K562 (cell line): ENCODE measurements around the gene VMP1. TPM values are rescaled to one million over a fixed set of nuclear protein-coding genes. Genes with fewer than 3 reads are reported as not detected.
A peak's percentile ranks its signal among the peaks of the same experiment; 100 is the strongest.

Experiments used
- ARNT ChIP-seq, 2 experiments: fragments of 450-650 bp; IDR thresholded peaks; 2 replicates each; pipeline ENCODE4 v1.6.1; 2016; ENCODE audit warnings: mild to moderate bottlenecking in 1 of 2
- CCNT2 ChIP-seq: IDR thresholded peaks from 2 replicates; pipeline ENCODE4 v1.6.1; 2011; ENCODE audit warnings: borderline replicate concordance, low read depth, mild to moderate bottlenecking, moderate library complexity, mixed read lengths, low read length; ENCODE audit not compliant: insufficient read length; ENCODE audit errors: extremely low read depth
- LARP7 ChIP-seq: fragments of 450-650 bp; IDR thresholded peaks from 2 replicates; pipeline ENCODE4 v1.6.1; 2016
- NCOA1 ChIP-seq: fragments of 450-650 bp; IDR thresholded peaks from 2 replicates; pipeline ENCODE4 v1.6.1; 2016; ENCODE audit warnings: low read depth
- OTX1 ChIP-seq: fragments of 450-650 bp; formaldehyde crosslinking; IDR thresholded peaks from 2 replicates; pipeline ENCODE4 v1.4.0; 2022; ENCODE audit warnings: mild to moderate bottlenecking
- PTBP1 ChIP-seq: fragments of 200-400 bp; formaldehyde crosslinking; IDR thresholded peaks from 2 replicates; pipeline ENCODE4 v1.6.1; 2017; ENCODE audit warnings: low read depth, low read length
- RCOR1 ChIP-seq, 2 experiments: IDR thresholded peaks; 2 replicates each; pipeline ENCODE4 v1.6.1; 2012; ENCODE audit warnings: low read depth in 2 of 2, low read length in 2 of 2, borderline replicate concordance in 1 of 2, improper control_type of control experiment in 1 of 2
- RERE ChIP-seq: sonication (generic); formaldehyde crosslinking; IDR thresholded peaks from 2 replicates; pipeline ENCODE4 v1.8.0; 2023; ENCODE audit warnings: missing genetic modification reagents, mild to moderate bottlenecking, borderline replicate concordance
- SMARCC2 ChIP-seq: fragments of 450-650 bp; IDR thresholded peaks from 2 replicates; pipeline ENCODE4 v1.6.1; 2017; ENCODE audit warnings: antibody characterized with exemption, moderate library complexity, mild to moderate bottlenecking, low read depth
- TAL1 ChIP-seq: fragments of 450-650 bp; IDR thresholded peaks from 2 replicates; pipeline ENCODE4 v1.6.1; 2016; ENCODE audit warnings: mild to moderate bottlenecking
- ZBTB26 ChIP-seq: fragments of 450-650 bp; formaldehyde crosslinking; IDR thresholded peaks from 2 replicates; pipeline ENCODE4 v1.4.0; 2022; ENCODE audit warnings: missing genetic modification characterization
- ZBTB8A ChIP-seq: fragments of 450-650 bp; IDR thresholded peaks from 2 replicates; pipeline ENCODE4 v1.6.1; 2018; ENCODE audit warnings: mild to moderate bottlenecking, moderate library complexity; ENCODE audit not compliant: partially characterized antibody
- polyA plus RNA-seq, 8 experiments: library from polyadenylated mRNA; depleted of rRNA in 4 of 8; stranded (reverse) in 5 of 8; unstranded in 3 of 8; fragments of >200 nt; fragmentation: Nextera tagmentation in 2 of 8; fragmentation: Illumina TruSeq in 1 of 8; extraction: Ambion mirVana in 2 of 8; extraction: Trizol in 1 of 8; gene quantifications; 2 replicates each; pipeline versions ENCODE4 v1.2.1 to v1.2.3, GENCODE V29; 2011 to 2014; ENCODE audit warnings: inconsistent platforms in 1 of 8, missing spikeins in 1 of 8
- total RNA-seq, 7 experiments: library from RNA; depleted of rRNA in 6 of 7; stranded (reverse); fragments of >200 nt in 6 of 7; fragmentation: Illumina TruSeq in 2 of 7; extraction: Trizol in 2 of 7; gene quantifications; 2 replicates each; pipeline versions ENCODE4 v1.2.1 to v1.2.3, GENCODE V29; 2011 to 2021; ENCODE audit warnings: low replicate concordance in 1 of 7
- TF ChIP-seq, protein P1 (sequence below): fragments of 450-650 bp; IDR thresholded peaks from 2 replicates; pipeline ENCODE4 v1.6.1; 2018; ENCODE audit not compliant: partially characterized antibody
- TF ChIP-seq, protein P2 (sequence below): sonication (generic); formaldehyde crosslinking; IDR thresholded peaks from 2 replicates; pipeline ENCODE4 v1.8.1; 2022; ENCODE audit warnings: missing genetic modification reagents
- TF ChIP-seq, protein P3 (sequence below), 2 experiments: fragments of 450-650 bp; conservative IDR thresholded peaks; 2 replicates each; pipeline ENCODE4 v1.6.1; 2017; ENCODE audit warnings: mild to moderate bottlenecking in 2 of 2, moderate library complexity in 2 of 2

Gene VMP1
- total and polyA plus RNA-seq, 9 of the 15 experiments (the other 6 are each of a cell fraction or from before 2014, with no cell fraction given), result 123 to 304 (median 151) TPM

GRCh38 chr17:59684967-59685366, 22.5 kb upstream of the VMP1 start (continued):
- TF ChIP-seq, protein P1, sequence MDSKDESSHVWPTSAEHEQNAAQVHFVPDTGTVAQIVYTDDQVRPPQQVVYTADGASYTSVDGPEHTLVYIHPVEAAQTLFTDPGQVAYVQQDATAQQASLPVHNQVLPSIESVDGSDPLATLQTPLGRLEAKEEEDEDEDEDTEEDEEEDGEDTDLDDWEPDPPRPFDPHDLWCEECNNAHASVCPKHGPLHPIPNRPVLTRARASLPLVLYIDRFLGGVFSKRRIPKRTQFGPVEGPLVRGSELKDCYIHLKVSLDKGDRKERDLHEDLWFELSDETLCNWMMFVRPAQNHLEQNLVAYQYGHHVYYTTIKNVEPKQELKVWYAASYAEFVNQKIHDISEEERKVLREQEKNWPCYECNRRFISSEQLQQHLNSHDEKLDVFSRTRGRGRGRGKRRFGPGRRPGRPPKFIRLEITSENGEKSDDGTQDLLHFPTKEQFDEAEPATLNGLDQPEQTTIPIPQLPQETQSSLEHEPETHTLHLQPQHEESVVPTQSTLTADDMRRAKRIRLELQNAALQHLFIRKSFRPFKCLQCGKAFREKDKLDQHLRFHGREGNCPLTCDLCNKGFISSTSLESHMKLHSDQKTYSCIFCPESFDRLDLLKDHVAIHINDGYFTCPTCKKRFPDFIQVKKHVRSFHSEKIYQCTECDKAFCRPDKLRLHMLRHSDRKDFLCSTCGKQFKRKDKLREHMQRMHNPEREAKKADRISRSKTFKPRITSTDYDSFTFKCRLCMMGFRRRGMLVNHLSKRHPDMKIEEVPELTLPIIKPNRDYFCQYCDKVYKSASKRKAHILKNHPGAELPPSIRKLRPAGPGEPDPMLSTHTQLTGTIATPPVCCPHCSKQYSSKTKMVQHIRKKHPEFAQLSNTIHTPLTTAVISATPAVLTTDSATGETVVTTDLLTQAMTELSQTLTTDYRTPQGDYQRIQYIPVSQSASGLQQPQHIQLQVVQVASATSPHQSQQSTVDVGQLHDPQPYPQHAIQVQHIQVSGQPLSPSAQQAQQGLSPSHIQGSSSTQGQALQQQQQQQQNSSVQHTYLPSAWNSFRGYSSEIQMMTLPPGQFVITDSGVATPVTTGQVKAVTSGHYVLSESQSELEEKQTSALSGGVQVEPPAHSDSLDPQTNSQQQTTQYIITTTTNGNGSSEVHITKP, result peak; percentile 11
- peak; percentile 93; the same call in 1 of the 2 replicates for TF ChIP-seq SMARCC2
- TF ChIP-seq ZBTB26 (CRISPR knock-in tag), result no peak
- TF ChIP-seq RCOR1 (IDR thresholded peaks at IDR 0.05; ENCODE audit: borderline replicate concordance in 1 of 2, low read depth in 2 of 2, low read length in 2 of 2), result peak; percentile 56 to 96; a peak in 3 of 4 replicates
- TF ChIP-seq NCOA1, result peak; percentile 79; the same call in 1 of the 2 replicates
- TF ChIP-seq, protein P2, sequence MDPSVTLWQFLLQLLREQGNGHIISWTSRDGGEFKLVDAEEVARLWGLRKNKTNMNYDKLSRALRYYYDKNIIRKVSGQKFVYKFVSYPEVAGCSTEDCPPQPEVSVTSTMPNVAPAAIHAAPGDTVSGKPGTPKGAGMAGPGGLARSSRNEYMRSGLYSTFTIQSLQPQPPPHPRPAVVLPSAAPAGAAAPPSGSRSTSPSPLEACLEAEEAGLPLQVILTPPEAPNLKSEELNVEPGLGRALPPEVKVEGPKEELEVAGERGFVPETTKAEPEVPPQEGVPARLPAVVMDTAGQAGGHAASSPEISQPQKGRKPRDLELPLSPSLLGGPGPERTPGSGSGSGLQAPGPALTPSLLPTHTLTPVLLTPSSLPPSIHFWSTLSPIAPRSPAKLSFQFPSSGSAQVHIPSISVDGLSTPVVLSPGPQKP (CRISPR knock-in tag), result no peak
- no peak for TF ChIP-seq RERE (CRISPR knock-in tag)
- TF ChIP-seq, protein P3, sequence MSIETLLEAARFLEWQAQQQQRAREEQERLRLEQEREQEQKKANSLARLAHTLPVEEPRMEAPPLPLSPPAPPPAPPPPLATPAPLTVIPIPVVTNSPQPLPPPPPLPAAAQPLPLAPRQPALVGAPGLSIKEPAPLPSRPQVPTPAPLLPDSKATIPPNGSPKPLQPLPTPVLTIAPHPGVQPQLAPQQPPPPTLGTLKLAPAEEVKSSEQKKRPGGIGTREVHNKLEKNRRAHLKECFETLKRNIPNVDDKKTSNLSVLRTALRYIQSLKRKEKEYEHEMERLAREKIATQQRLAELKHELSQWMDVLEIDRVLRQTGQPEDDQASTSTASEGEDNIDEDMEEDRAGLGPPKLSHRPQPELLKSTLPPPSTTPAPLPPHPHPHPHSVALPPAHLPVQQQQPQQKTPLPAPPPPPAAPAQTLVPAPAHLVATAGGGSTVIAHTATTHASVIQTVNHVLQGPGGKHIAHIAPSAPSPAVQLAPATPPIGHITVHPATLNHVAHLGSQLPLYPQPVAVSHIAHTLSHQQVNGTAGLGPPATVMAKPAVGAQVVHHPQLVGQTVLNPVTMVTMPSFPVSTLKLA (conservative IDR thresholded peaks at IDR 0.05), result peak in 1 of 2 experiments; percentile 31; a peak in 1 of 4 replicates
- no peak for TF ChIP-seq OTX1
- TF ChIP-seq ZBTB8A, result no peak
- TF ChIP-seq ARNT (IDR thresholded peaks at IDR 0.05), result peak; percentile 70 to 91; a peak in 2 of 4 replicates
- peak; percentile 96 for TF ChIP-seq CCNT2
- TF ChIP-seq LARP7, result no peak
- TF ChIP-seq TAL1, result peak; percentile 98
- no peak for TF ChIP-seq PTBP1
